GM12878 (cell line): ENCODE data around the gene PIK3R4. TPM values are rescaled to one million over a fixed set of nuclear protein-coding genes. Genes with fewer than 3 reads are reported as not detected.

Source experiments
- ATAC-seq: fragments of 200-7000 bp; cut with Tn5 transposase; 3 replicates; pipeline ENCODE4 v1.9.1; 2020; ENCODE audit warnings: mild to moderate bottlenecking, moderate library complexity
- BruUV-seq: library from RNA; stranded (reverse); fragments of 400-500 nt; replicated peaks from 2 replicates; lab custom pipeline; 2021; lab: Mats Ljungman, UMichigan
- CTCF ChIA-PET: fragments of 300-600 bp; sonication (Branson Sonifier 250); formaldehyde crosslinking; extraction: SDS; loops from one replicate; lab custom pipeline; 2021; ENCODE audit warnings: inconsistent platforms; lab: Yijun Ruan, JAX
- POLR2A ChIA-PET: fragments of 350-600 bp; formaldehyde crosslinking; extraction: SDS; loops from one replicate; lab custom pipeline; 2021; ENCODE audit warnings: inconsistent platforms; lab: Charles Lee
- RAD21 ChIA-PET: fragments of 300-600 bp; sonication (Branson Sonifier 250); formaldehyde crosslinking; loops from one replicate; lab custom pipeline; 2023; ENCODE audit warnings: antibody characterized with exemption; ENCODE audit not compliant: unreplicated experiment; lab: Charles Lee
- SMC1A ChIA-PET: fragments of 300-600 bp; sonication (Branson Sonifier 250); formaldehyde crosslinking; loops from one replicate; lab custom pipeline; 2023; ENCODE audit not compliant: unreplicated experiment, uncharacterized antibody; lab: Charles Lee
- DNase-seq: peaks from one replicate; pipeline ENCODE4 v3.0.0-alpha.2; 2011; ENCODE audit warnings: low read depth, low spot score
- FAIRE-seq: peaks from 3 replicates; lab custom pipeline; 2011; peaks lifted over from hg19 to GRCh38; lab: Jason Lieb, UNC
- H2AFZ ChIP-seq: 2 replicates; pipeline ENCODE4 v1.6.0; 2011; ENCODE audit warnings: low read depth, low read length, control low read depth; ENCODE audit not compliant: control insufficient read depth
- H3K27ac ChIP-seq: 2 replicates; pipeline ENCODE4 v1.5.1; 2011; ENCODE audit warnings: control low read depth; ENCODE audit not compliant: control insufficient read depth, insufficient read depth
- H3K27me3 ChIP-seq, 2 experiments: replicated peaks in 1 of 2; 2 replicates each; pipeline versions ENCODE4 v1.6.0 to v1.6.1; 2011; ENCODE audit warnings: low read length in 1 of 2; ENCODE audit not compliant: control insufficient read depth in 2 of 2, insufficient read depth in 2 of 2
- H3K36me3 ChIP-seq, 2 experiments: 2 replicates each; pipeline ENCODE4 v1.5.1; 2011; ENCODE audit warnings: low read length in 1 of 2; ENCODE audit not compliant: control insufficient read depth in 2 of 2, insufficient read depth in 2 of 2
- H3K4me1 ChIP-seq: 2 replicates; pipeline ENCODE4 v1.6.1; 2011; ENCODE audit warnings: mild to moderate bottlenecking, low read length, moderate library complexity, mixed read lengths; ENCODE audit not compliant: control insufficient read depth, insufficient read depth
- H3K4me2 ChIP-seq: 2 replicates; pipeline ENCODE4 v1.6.0; 2011; ENCODE audit warnings: control low read depth; ENCODE audit not compliant: control insufficient read depth, insufficient read depth
- H3K4me3 ChIP-seq: fragments of 200-600 bp; sonication (generic); 2 replicates; pipeline ENCODE4 v1.5.1; 2016
- H3K79me2 ChIP-seq: 2 replicates; pipeline ENCODE4 v1.6.0; 2011; ENCODE audit warnings: low read length; ENCODE audit not compliant: control insufficient read depth, insufficient read depth
- H3K9ac ChIP-seq: 2 replicates; pipeline ENCODE4 v1.8.0; 2011; ENCODE audit warnings: low read length, control low read depth, mixed read lengths; ENCODE audit not compliant: control insufficient read depth, insufficient read depth
- H3K9me3 ChIP-seq: replicated peaks from 3 replicates; pipeline ENCODE4 v1.5.1; 2011; ENCODE audit warnings: mild to moderate bottlenecking, low read length; ENCODE audit not compliant: control insufficient read depth, insufficient read depth
- H4K20me1 ChIP-seq: 2 replicates; pipeline ENCODE4 v1.6.0; 2011; ENCODE audit not compliant: control insufficient read depth, insufficient read depth
- BCLAF1 ChIP-seq: fragments of 450-650 bp; IDR thresholded peaks from 2 replicates; pipeline ENCODE4 v1.6.1; 2017; ENCODE audit warnings: antibody characterized with exemption, mild to moderate bottlenecking, moderate library complexity
- CEBPB ChIP-seq, 2 experiments: fragments of 150-350 bp in 1 of 2; IDR thresholded peaks; 2 replicates each; pipeline ENCODE4 v1.6.1; 2012 to 2014; ENCODE audit warnings: low read depth in 2 of 2, low read length in 2 of 2, borderline replicate concordance in 1 of 2, inconsistent platforms in 1 of 2
- E4F1 ChIP-seq: fragments of 450-650 bp; IDR thresholded peaks from 2 replicates; pipeline ENCODE4 v1.6.1; 2018; ENCODE audit warnings: borderline replicate concordance, mild to moderate bottlenecking; ENCODE audit not compliant: partially characterized antibody
- IRF4 ChIP-seq: IDR thresholded peaks from 2 replicates; pipeline ENCODE4 v1.6.1; 2011; ENCODE audit warnings: low read depth, low read length
- NFIC ChIP-seq: IDR thresholded peaks from 2 replicates; pipeline ENCODE4 v1.6.1; 2012; ENCODE audit warnings: low read depth, mild to moderate bottlenecking, inconsistent platforms, low read length, moderate library complexity
- RAD51 ChIP-seq: fragments of 450-650 bp; IDR thresholded peaks from 2 replicates; pipeline ENCODE4 v1.6.1; 2016; ENCODE audit warnings: moderate library complexity, mild to moderate bottlenecking, inconsistent platforms
- SP1 ChIP-seq: IDR thresholded peaks from one replicate; pipeline ENCODE4 v1.6.1; 2011; ENCODE audit warnings: low read depth, low read length
- STAT3 ChIP-seq: IDR thresholded peaks from 2 replicates; pipeline ENCODE4 v1.6.1; 2011; ENCODE audit warnings: low read depth, low read length, improper control_type of control experiment
- TCF7 ChIP-seq: IDR thresholded peaks from 2 replicates; pipeline ENCODE4 v1.6.1; 2014; ENCODE audit warnings: antibody characterized with exemption, borderline replicate concordance
- USF1 ChIP-seq: IDR thresholded peaks from 2 replicates; pipeline ENCODE4 v1.6.1; 2011; ENCODE audit warnings: borderline replicate concordance, low read depth, mild to moderate bottlenecking, moderate library complexity, mixed read lengths, low read length; ENCODE audit not compliant: insufficient read depth; ENCODE audit errors: extremely low read length
- ZBTB40 ChIP-seq: fragments of 450-650 bp; IDR thresholded peaks from 2 replicates; pipeline ENCODE4 v1.6.1; 2016; ENCODE audit warnings: mild to moderate bottlenecking, moderate library complexity, borderline replicate concordance
- WGBS: methylation state at CpG from one replicate; pipeline ENCODE4 v1.1.6; 2016; ENCODE audit warnings: low lambda C conversion rate; ENCODE audit not compliant: insufficient replicate concordance, insufficient coverage; ENCODE audit errors: missing lambda C conversion rate; 5-methylcytosine and 5-hydroxymethylcytosine counted together
- in situ Hi-C: fragments of 300-500 bp; cut with MboI; formaldehyde crosslinking; loops from 9 replicates; pipeline ENCODE4 v1.14.3; 2018; ENCODE audit warnings: mixed read lengths
- intact Hi-C: fragments of 100-400 bp; cut with micrococcal nuclease; formaldehyde crosslinking; loops from one replicate; pipeline ENCODE4 v1.14.2; 2022; ENCODE audit not compliant: unreplicated experiment
- polyA plus RNA-seq, 11 experiments: library from polyadenylated mRNA; depleted of rRNA in 4 of 11; unstranded in 6 of 11; stranded (reverse) in 5 of 11; fragments of >200 nt; fragmentation: Nextera tagmentation in 4 of 11; fragmentation: Illumina TruSeq in 1 of 11; extraction: Ambion mirVana in 4 of 11; extraction: Trizol in 1 of 11; gene quantifications; 1 replicate in 1 of 11; 2 replicates in 10 of 11; pipeline versions ENCODE4 v1.2.1 to v1.2.3, GENCODE V29; 2011 to 2016; ENCODE audit warnings: inconsistent platforms in 2 of 11, missing spikeins in 2 of 11, low read depth in 1 of 11
- total RNA-seq, 4 experiments: library from RNA; depleted of rRNA in 3 of 4; stranded (reverse); fragments of >200 nt in 3 of 4; fragmentation: Illumina TruSeq in 1 of 4; extraction: Trizol in 1 of 4; gene quantifications; 2 replicates each; pipeline versions ENCODE4 v1.2.1 to v1.2.3, GENCODE V29; 2013 to 2021
- TF ChIP-seq, protein P1 (sequence below): IDR thresholded peaks from 2 replicates; pipeline ENCODE4 v1.6.1; 2012; ENCODE audit warnings: low read depth, low read length, improper control_type of control experiment

Gene PIK3R4
- total and polyA plus RNA-seq, 10 of the 15 experiments (the other 5 are each of a cell fraction or from before 2014, with no cell fraction given): 22.6 to 50.2 (median 31.1) TPM

DNA sequence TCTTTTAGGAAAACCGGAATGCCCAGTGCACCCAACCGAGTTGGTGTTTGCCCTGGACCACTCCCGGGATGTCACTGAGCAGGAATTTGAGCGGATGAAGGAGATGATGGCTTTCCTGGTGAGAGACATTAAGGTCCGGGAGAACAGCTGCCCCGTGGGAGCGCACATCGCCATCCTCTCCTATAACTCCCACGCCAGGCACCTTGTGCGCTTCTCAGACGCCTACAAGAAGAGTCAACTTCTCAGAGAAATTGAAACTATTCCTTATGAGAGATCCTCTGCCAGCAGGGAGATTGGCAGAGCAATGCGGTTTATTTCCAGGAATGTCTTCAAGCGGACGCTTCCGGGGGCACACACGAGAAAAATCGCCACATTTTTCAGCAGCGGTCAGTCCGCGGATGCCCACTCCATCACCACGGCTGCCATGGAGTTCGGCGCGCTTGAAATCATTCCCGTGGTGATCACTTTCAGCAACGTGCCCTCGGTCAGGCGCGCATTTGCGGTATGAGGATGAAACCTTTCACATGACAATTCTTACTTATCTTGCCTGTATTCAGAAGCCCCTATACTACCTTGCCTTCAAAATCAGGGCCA is 97.5 kb downstream of the PIK3R4 start:
- 82% methylated on average over 30 of the region's 30 CpGs for WGBS
- FAIRE-seq (no peak), DNase-seq (no peak), ATAC-seq (no peak)
- Histone ChIP-seq H3K36me3 (no peaks in the 10 kb centered on the region), H3K9me3 (no peaks in the 10 kb centered on the region), H3K9ac (no peak overlapping the region), H3K4me1 (no peaks in the 10 kb centered on the region), H4K20me1 (no peaks in the 10 kb centered on the region), H3K79me2 (no peaks in the 10 kb centered on the region), H3K4me3 (no peak overlapping the region), H3K27ac (no peak overlapping the region), H3K4me2 (no peak overlapping the region), H2AFZ (no peak overlapping the region), H3K27me3 (no peaks in the 10 kb centered on the region; a peak in 1 of 4 replicates)
- in situ Hi-C loops: no loop called here
- CTCF ChIA-PET: no interaction called here
- intact Hi-C loops: no loop called here
- RAD21 ChIA-PET: no interaction called here
- SMC1A ChIA-PET: interaction anchor here (0.7 kb wide), 2 partner anchors 14 to 271 kb away, joined by 3 read pairs; no protein-coding TSS in a partner anchor
- no TSS peak for BruUV-seq
- POLR2A ChIA-PET: no interaction called here
- no peak for TF ChIP-seq IRF4
- TF ChIP-seq USF1: no peak
- no peak for TF ChIP-seq ZBTB40
- TF ChIP-seq CEBPB (IDR thresholded peaks at IDR 0.05; ENCODE audit: borderline replicate concordance in 1 of 2, low read depth in 2 of 2, low read length in 2 of 2): no peak
- no peak for TF ChIP-seq E4F1
- no peak for TF ChIP-seq SP1
- no peak for TF ChIP-seq BCLAF1
- TF ChIP-seq, protein P1, sequence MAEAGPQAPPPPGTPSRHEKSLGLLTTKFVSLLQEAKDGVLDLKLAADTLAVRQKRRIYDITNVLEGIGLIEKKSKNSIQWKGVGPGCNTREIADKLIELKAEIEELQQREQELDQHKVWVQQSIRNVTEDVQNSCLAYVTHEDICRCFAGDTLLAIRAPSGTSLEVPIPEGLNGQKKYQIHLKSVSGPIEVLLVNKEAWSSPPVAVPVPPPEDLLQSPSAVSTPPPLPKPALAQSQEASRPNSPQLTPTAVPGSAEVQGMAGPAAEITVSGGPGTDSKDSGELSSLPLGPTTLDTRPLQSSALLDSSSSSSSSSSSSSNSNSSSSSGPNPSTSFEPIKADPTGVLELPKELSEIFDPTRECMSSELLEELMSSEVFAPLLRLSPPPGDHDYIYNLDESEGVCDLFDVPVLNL: no peak
- no peak for TF ChIP-seq NFIC
- no peak for TF ChIP-seq RAD51
- TF ChIP-seq TCF7: no peak
- TF ChIP-seq STAT3: no peak
